HCT116 (cell line): ENCODE data around the gene RPL18A. TPM values are rescaled to one million over a fixed set of nuclear protein-coding genes. Genes with fewer than 3 reads are reported as not detected.

Experiments used
- ATAC-seq: fragments of 200-7000 bp; cut with Tn5 transposase; 2 replicates; pipeline ENCODE4 v1.9.1; 2020; ENCODE audit warnings: mild to moderate bottlenecking, moderate library complexity
- BruUV-seq: library from RNA; stranded (reverse); fragments of 400-500 nt; replicated peaks from 2 replicates; lab custom pipeline; 2021; lab: Mats Ljungman, UMichigan
- CTCF ChIA-PET: fragments of 300-600 bp; sonication (Branson Sonifier 250); formaldehyde crosslinking; loops from one replicate; lab custom pipeline; 2021; ENCODE audit warnings: antibody characterized with exemption; lab: Charles Lee
- POLR2A ChIA-PET: fragments of 300-600, 350-600 bp; sonication (Branson Sonifier 250); formaldehyde crosslinking; loops from one replicate; lab custom pipeline; 2021; ENCODE audit warnings: antibody characterized with exemption; lab: Charles Lee
- RAD21 ChIA-PET, 2 experiments: fragments of 300-600 bp; sonication (Branson Sonifier 250); formaldehyde crosslinking; loops; one replicate each; lab custom pipeline; 2023; ENCODE audit warnings: low total read pairs in 2 of 2; ENCODE audit not compliant: uncharacterized antibody in 2 of 2, unreplicated experiment in 2 of 2, low non-redundant PET in 1 of 2; lab: Charles Lee
- DNase-seq: peaks from one replicate; pipeline ENCODE4 v3.0.0-alpha.2; 2010; ENCODE audit warnings: low read depth, low spot score
- H2AFZ ChIP-seq: fragments of 200-600 bp; shearing (Covaris generic), sonication (generic); 2 replicates; pipeline ENCODE4 v1.6.1; 2017; ENCODE audit warnings: low read depth, mixed run types, mixed read lengths, antibody characterized with exemption, low read length; ENCODE audit not compliant: poor library complexity, severe bottlenecking
- H3K27ac ChIP-seq: 2 replicates; pipeline ENCODE4 v1.5.1; 2012; ENCODE audit warnings: low read depth, low read length
- H3K27me3 ChIP-seq: fragments of 200-600 bp; sonication (generic); 2 replicates; pipeline ENCODE4 v1.6.1; 2016; ENCODE audit warnings: mixed run types, low read length, mixed read lengths; ENCODE audit not compliant: insufficient read depth
- H3K36me3 ChIP-seq, 2 experiments: fragments of 200-500 bp in 1 of 2; fragments of 200-600 bp in 1 of 2; sonication (Bioruptor generic) in 1 of 2; sonication (generic) in 1 of 2; 2 replicates each; pipeline versions ENCODE4 v1.5.1 to v1.6.1; 2014 to 2016; ENCODE audit warnings: low read length in 2 of 2, inconsistent platforms in 1 of 2, mixed read lengths in 1 of 2, mixed run types in 1 of 2; ENCODE audit not compliant: insufficient read depth in 2 of 2, control insufficient read depth in 1 of 2
- H3K4me1 ChIP-seq, 2 experiments: fragments of 200-600 bp in 1 of 2; sonication (generic) in 1 of 2; 2 replicates each; pipeline versions ENCODE4 v1.5.1 to v1.6.1; 2012 to 2017; ENCODE audit warnings: low read length in 2 of 2, inconsistent platforms in 1 of 2, mild to moderate bottlenecking in 1 of 2, mixed read lengths in 1 of 2, mixed run types in 1 of 2, moderate library complexity in 1 of 2; ENCODE audit not compliant: insufficient read depth in 2 of 2, control insufficient read depth in 1 of 2
- H3K4me2 ChIP-seq: fragments of 200-600 bp; sonication (generic); 2 replicates; pipeline ENCODE4 v1.6.1; 2017; ENCODE audit warnings: mixed run types, low read length, mixed read lengths
- H3K4me3 ChIP-seq, 2 experiments: fragments of 200-600 bp in 1 of 2; sonication (generic) in 1 of 2; replicated peaks in 1 of 2; 2 replicates each; pipeline ENCODE4 v1.5.1; 2011 to 2016; ENCODE audit warnings: low read length in 2 of 2, control low read depth in 1 of 2, low read depth in 1 of 2, mild to moderate bottlenecking in 1 of 2, mixed read lengths in 1 of 2, mixed run types in 1 of 2
- H3K79me2 ChIP-seq: fragments of 200-600 bp; sonication (generic); 2 replicates; pipeline ENCODE4 v1.6.1; 2017; ENCODE audit warnings: mild to moderate bottlenecking, mixed run types, low read length, moderate library complexity, mixed read lengths; ENCODE audit not compliant: insufficient read depth
- H3K9ac ChIP-seq: fragments of 200-600 bp; sonication (generic); 2 replicates; pipeline ENCODE4 v1.6.1; 2016; ENCODE audit warnings: low read length, mixed read lengths
- H3K9me2 ChIP-seq: fragments of 200-600 bp; sonication (generic), shearing (Covaris generic); 2 replicates; pipeline ENCODE4 v1.6.1; 2017; ENCODE audit warnings: mixed run types, mild to moderate bottlenecking, moderate library complexity; ENCODE audit not compliant: insufficient read depth
- H3K9me3 ChIP-seq, 2 experiments: fragments of 200-500 bp in 1 of 2; fragments of 200-600 bp in 1 of 2; sonication (Bioruptor generic) in 1 of 2; sonication (generic) in 1 of 2; 2 replicates each; pipeline ENCODE4 v1.6.1; 2014 to 2017; ENCODE audit warnings: low read length in 2 of 2, mixed read lengths in 2 of 2, inconsistent platforms in 1 of 2, low read depth in 1 of 2, mild to moderate bottlenecking in 1 of 2, mixed run types in 1 of 2, moderate library complexity in 1 of 2; ENCODE audit not compliant: control insufficient read depth in 1 of 2, insufficient read depth in 1 of 2
- H4K20me1 ChIP-seq: fragments of 200-600 bp; sonication (generic), shearing (Covaris generic); 2 replicates; pipeline ENCODE4 v1.6.1; 2017; ENCODE audit warnings: mixed run types, mild to moderate bottlenecking, moderate library complexity; ENCODE audit not compliant: insufficient read depth
- CEBPB ChIP-seq: IDR thresholded peaks from 2 replicates; pipeline ENCODE4 v1.6.1; 2012; ENCODE audit warnings: low read depth
- CTCF ChIP-seq, 3 experiments: fragments of 200-600 bp in 1 of 3; sonication (generic) in 1 of 3; IDR thresholded peaks in 2 of 3; conservative IDR thresholded peaks in 1 of 3; 2 replicates each; pipeline ENCODE4 v1.5.1; 2012 to 2017; ENCODE audit warnings: low read depth in 2 of 3, low read length in 2 of 3, antibody characterized with exemption in 1 of 3, borderline replicate concordance in 1 of 3, control low read depth in 1 of 3, mild to moderate bottlenecking in 1 of 3, mixed read lengths in 1 of 3, mixed run types in 1 of 3, moderate library complexity in 1 of 3; ENCODE audit not compliant: insufficient read depth in 1 of 3
- EGR1 ChIP-seq: IDR thresholded peaks from 2 replicates; pipeline ENCODE4 v1.6.1; 2012; ENCODE audit warnings: low read depth
- EZH2 ChIP-seq: fragments of 200-600 bp; sonication (generic); IDR thresholded peaks from 2 replicates; pipeline ENCODE4 v1.6.1; 2017; ENCODE audit warnings: antibody characterized with exemption, mixed run types
- JUND ChIP-seq: IDR thresholded peaks from 2 replicates; pipeline ENCODE4 v1.6.1; 2012
- SIN3A ChIP-seq: IDR thresholded peaks from 2 replicates; pipeline ENCODE4 v1.6.1; 2012; ENCODE audit warnings: low read depth
- SP1 ChIP-seq: IDR thresholded peaks from 2 replicates; pipeline ENCODE4 v1.6.1; 2012; ENCODE audit warnings: low read depth
- YY1 ChIP-seq: IDR thresholded peaks from 2 replicates; pipeline ENCODE4 v1.6.1; 2011; ENCODE audit warnings: low read length, low read depth, moderate library complexity, mild to moderate bottlenecking; ENCODE audit not compliant: insufficient replicate concordance; ENCODE audit errors: extremely low read depth
- ZBTB33 ChIP-seq: IDR thresholded peaks from 2 replicates; pipeline ENCODE4 v1.6.1; 2011; ENCODE audit warnings: mild to moderate bottlenecking, low read length, moderate library complexity; ENCODE audit not compliant: insufficient replicate concordance; ENCODE audit errors: extremely low read depth
- ZFX ChIP-seq: fragments of 450-650 bp; IDR thresholded peaks from 2 replicates; pipeline ENCODE4 v1.6.1; 2017
- ZNF274 ChIP-seq: fragments of 200-500 bp; sonication (Bioruptor generic); IDR thresholded peaks from 2 replicates; pipeline ENCODE4 v1.6.1; 2014; ENCODE audit warnings: mild to moderate bottlenecking, low read depth, low read length, inconsistent platforms
- intact Hi-C: fragments of 100-400 bp; cut with micrococcal nuclease; formaldehyde crosslinking; loops from 2 replicates; pipeline ENCODE4 v1.10.0; 2022
- total RNA-seq: library from RNA; stranded (reverse); gene quantifications from one replicate; pipeline ENCODE4 v1.2.1, GENCODE V29; 2021; ENCODE audit not compliant: unreplicated experiment

RPL18A gene
- total RNA-seq, 1 experiment from 2014 or later: 3,525 TPM

GRCh38 chr19:17846146-17846545, 13.6 kb upstream of the RPL18A start:
- Histone ChIP-seq H3K9me3 (no peaks in the 10 kb centered on the region), H3K27ac (no peak overlapping the region), H3K4me1 (peaks cover 8 to 32% of the 10 kb centered on the region in 2 experiments; a peak in 3 of 4 replicates), H3K9ac (no peak overlapping the region), H3K9me2 (no peaks in the 10 kb centered on the region), H3K27me3 (no peaks in the 10 kb centered on the region), H4K20me1 (no peaks in the 10 kb centered on the region), H3K36me3 (no peaks in the 10 kb centered on the region), H3K79me2 (peaks cover 13% of the 10 kb centered on the region), H3K4me2 (no peak overlapping the region), H2AFZ (no peak overlapping the region), H3K4me3 (no peak overlapping the region)
- DNase-seq (no peak), ATAC-seq (no peak)
- no TSS peak for BruUV-seq
- intact Hi-C loops: no loop called here
- RAD21 ChIA-PET: interaction anchor here in 1 of 2 experiments (1.0 kb wide), 1 partner anchor 10 kb away, joined by 3 read pairs; no protein-coding TSS in a partner anchor
- POLR2A ChIA-PET: interaction anchor here (1.5 kb wide), 1 partner anchor 13 kb away, joined by 3 read pairs; the partner anchor contains the start of gene RPL18A
- CTCF ChIA-PET: no interaction called here
- TF ChIP-seq ZFX: no peak

GRCh38 chr19:17847538-17848366, 12.0 kb upstream of the RPL18A start, which contains the start of gene JAK3:
Gene JAK3 (minus strand): TSS chr19:17847982. CDS start chr19:17844417, 3,565 bp downstream.
- H3K9ac ChIP-seq: no peak within 1 kb of the TSS
- POLR2A ChIA-PET: no interaction called here
- no peak for TF ChIP-seq EGR1
- TF ChIP-seq YY1: no peak
- TF ChIP-seq SP1: no peak
- TF ChIP-seq JUND: no peak
- no peak for TF ChIP-seq SIN3A
- TF ChIP-seq EZH2: no peak
- no peak for TF ChIP-seq ZNF274
- TF ChIP-seq CEBPB: no peak
- TF ChIP-seq CTCF (IDR thresholded peaks at IDR 0.05 in 2 of 3, conservative IDR thresholded peaks at IDR 0.05 in 1 of 3; ENCODE audit: borderline replicate concordance in 1 of 3, insufficient read depth in 1 of 3, low read depth in 2 of 3, low read length in 2 of 3): no peak
- no peak for TF ChIP-seq ZFX
- TF ChIP-seq ZBTB33: no peak
- H3K9me2 ChIP-seq: no peaks in the 10 kb centered on the region
- no peak for ATAC-seq
- H3K27me3 ChIP-seq: no peaks in the 10 kb centered on the region
- CTCF ChIA-PET: no interaction called here
- intact Hi-C loops: no loop called here
- no peak within 1 kb of the TSS for H3K4me3 ChIP-seq
- H4K20me1 ChIP-seq: no peaks in the 10 kb centered on the region
- no peak within 1 kb of the TSS for H3K4me2 ChIP-seq
- no peak for DNase-seq
- RAD21 ChIA-PET: no interaction called here
- no peaks in the 10 kb centered on the region for H3K36me3 ChIP-seq
- no peaks in the 10 kb centered on the region for H3K9me3 ChIP-seq
- peaks cover 7 to 25% of the 10 kb centered on the region in 2 experiments; a peak in 3 of 4 replicates for H3K4me1 ChIP-seq
- no peak within 1 kb of the TSS for H3K27ac ChIP-seq
- no TSS peak for BruUV-seq
- H2AFZ ChIP-seq: no peak within 1 kb of the TSS
- peaks cover 9% of the 10 kb centered on the region for H3K79me2 ChIP-seq
